Psoas muscle (tissue), 8 donors: ENCODE results near the gene CUEDC2. TPM values are rescaled to one million over a fixed set of nuclear protein-coding genes. Genes with fewer than 3 reads are reported as not detected.

Experiments
- ATAC-seq, 4 donors: fragments of 200-7000 bp; cut with Tn5 transposase; one replicate each; pipeline ENCODE4 v1.9.1; 2020; ENCODE audit warnings: moderate library complexity in 3 of 4, mild to moderate bottlenecking in 2 of 4
- DNase-seq, 2 donors: peaks; one replicate each; pipeline ENCODE4 v3.0.0-alpha.2; 2020
- H3K27ac ChIP-seq: fragments of 200-600 bp; one replicate; pipeline ENCODE4 v1.8.0; 2022
- H3K27me3 ChIP-seq, 3 donors: fragments of 200-600 bp in 1 of 3; one replicate each; pipeline versions ENCODE4 v1.6.1 to v1.8.0; 2013 to 2022; ENCODE audit warnings: low read length in 2 of 3, mild to moderate bottlenecking in 2 of 3, moderate library complexity in 1 of 3; ENCODE audit not compliant: insufficient read depth in 3 of 3
- H3K36me3 ChIP-seq, 2 donors: fragments of 200-600 bp in 1 of 2; one replicate each; pipeline versions ENCODE4 v1.6.1 to v1.8.0; 2013 to 2022; ENCODE audit warnings: low read depth in 1 of 2, mild to moderate bottlenecking in 1 of 2, moderate library complexity in 1 of 2; ENCODE audit not compliant: insufficient read depth in 1 of 2
- H3K4me1 ChIP-seq: fragments of 200-600 bp; one replicate; pipeline ENCODE4 v1.8.0; 2022
- H3K4me3 ChIP-seq: fragments of 200-600 bp; one replicate; pipeline ENCODE4 v1.8.0; 2022; ENCODE audit warnings: mild to moderate bottlenecking
- H3K9me3 ChIP-seq: fragments of 200-600 bp; one replicate; pipeline ENCODE4 v1.8.0; 2022
- CTCF ChIP-seq: fragments of 200-600 bp; IDR thresholded peaks from one replicate; pipeline ENCODE4 v1.8.0; 2022; ENCODE audit warnings: antibody characterized with exemption
- WGBS, 3 donors: extraction: QIAGEN DNeasy Blood & Tissue Kit; methylation state at CpG; one replicate each; pipeline versions ENCODE4 v1.1.6 to v1.1.7; 2013; 5-methylcytosine and 5-hydroxymethylcytosine counted together
- intact Hi-C, 2 donors: fragments of 100-400 bp; cut with DNase I; formaldehyde crosslinking; loops; one replicate each; pipeline versions ENCODE4 v1.11.0 to v1.14.2; 2022
- polyA plus RNA-seq, 3 donors: library from polyadenylated mRNA; stranded (reverse); fragments of 200-250 nt; gene quantifications; one replicate each; pipeline ENCODE4 v1.2.3, GENCODE V29; 2013
- total RNA-seq, 4 donors: library from RNA; stranded (reverse); fragmentation: NEBNext Ultra II Directional in 2 of 4; extraction: Animal tissue kit (Norgen Biotek cat#: 25700) in 2 of 4; gene quantifications; one replicate each; pipeline versions ENCODE4 v1.2.1 to v1.2.4, GENCODE V29; 2021 to 2023
- donor health status: healthy with polysubstance abuse.
- donor health status: DM: no; HTN: no; CAD: no; lungs with moderate emphysema.
- donor health status: Bipolar disorder and iron deficiency.
- donor health status: healthy.
- donor health status: DM: yes; HTN: yes; CAD: no.
- donor health status: DM: no; HTN: no; CAD: no.
- donor health status: DM: no; HTN: no; CAD: no.
- donor health status: DM: yes; HTN: yes; CAD: no.

The CUEDC2 gene
- total and polyA plus RNA-seq, 7 donors: 53.3 to 103 (median 77.2) TPM

GRCh38 chr10:102394079-102394800 lies 38.1 kb downstream of the CUEDC2 start:
- peak overlapping the region; percentile 75 for H3K4me3 ChIP-seq
- no peak for TF ChIP-seq CTCF
- H3K27ac ChIP-seq: peak overlapping the region; percentile 97
- DNase-seq (peak; percentile 95 to 96), ATAC-seq (peak; percentile 87 to 90 (median 90))
- intact Hi-C loops: loop anchor here (2.0 to 10.0 kb wide), 2 partner anchors 85 to 191 kb away; no protein-coding TSS in a partner anchor
- 0 to 1% (median 0%) methylated on average over 55 to 71 of the region's 71 CpGs for WGBS, 3 donors
- H3K9me3 ChIP-seq: no peaks in the 10 kb centered on the region
- H3K36me3 ChIP-seq: peaks cover 0 to 25% of the 10 kb centered on the region in 2 donors
- peaks cover 23% of the 10 kb centered on the region for H3K4me1 ChIP-seq
- H3K27me3 ChIP-seq: no peaks in the 10 kb centered on the region

DNA sequence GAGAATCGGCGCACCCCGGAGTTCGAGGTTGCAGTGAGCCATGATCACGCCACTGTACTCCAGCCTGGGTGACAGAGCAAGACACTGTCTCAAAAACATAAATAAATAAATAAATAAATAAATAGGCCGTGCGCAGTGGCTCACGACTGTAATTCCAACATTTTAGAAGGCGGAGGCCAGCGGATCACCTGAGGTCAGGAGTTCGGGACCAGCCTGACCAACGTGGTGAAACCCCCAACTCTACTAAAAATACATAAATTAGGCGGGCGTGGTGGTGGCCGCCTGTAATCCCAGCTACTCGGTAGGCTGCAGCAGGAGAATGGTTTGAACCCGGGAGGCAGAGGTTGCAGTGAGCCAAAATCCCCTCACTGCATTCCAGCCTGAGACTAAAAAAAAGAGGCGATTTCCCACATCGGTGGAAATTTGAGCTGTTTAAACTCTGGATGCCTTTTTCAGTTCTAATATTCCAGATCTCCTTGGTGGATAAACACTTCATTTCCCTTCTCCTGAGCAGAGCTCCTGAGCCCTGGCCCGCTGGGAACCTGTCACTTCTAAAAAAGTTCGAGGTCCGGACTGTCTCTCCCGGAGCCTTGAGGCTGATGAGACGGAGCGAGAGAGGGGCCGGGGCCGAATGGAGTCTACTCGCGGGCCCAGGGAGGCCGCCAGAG lies 38.8 kb downstream of the CUEDC2 start:
- Histone ChIP-seq H3K4me1 (peaks cover 20% of the 10 kb centered on the region), H3K36me3 (peaks cover 0 to 22% of the 10 kb centered on the region in 2 donors), H3K27ac (peak overlapping the region; percentile 97), H3K9me3 (no peaks in the 10 kb centered on the region), H3K4me3 (peak overlapping the region; percentile 75), H3K27me3 (no peaks in the 10 kb centered on the region)
- WGBS, 3 donors: 31 to 32% (median 32%) methylated on average over 30 of the region's 30 CpGs
- intact Hi-C loops: loop anchor here (2.0 to 10.0 kb wide), 4 partner anchors 29 to 191 kb away; no protein-coding TSS in a partner anchor
- DNase-seq (peak in 1 of 2 donors; percentile 46), ATAC-seq (no peak)
- peak; percentile 96 for TF ChIP-seq CTCF

- H3K9me3 ChIP-seq: no peaks in the 10 kb centered on the region
- ATAC-seq: no peak
- H3K4me3 ChIP-seq: no peak overlapping the region
- no peak overlapping the region for H3K27ac ChIP-seq
- peaks cover 0 to 10% of the 10 kb centered on the region in 2 donors for H3K36me3 ChIP-seq
- no peaks in the 10 kb centered on the region for H3K27me3 ChIP-seq
- no peak for DNase-seq
- 90 to 91% (median 90%) methylated on average over 5 of the region's 5 CpGs for WGBS, 3 donors
- intact Hi-C loops: loop anchor here (2.0 to 10.0 kb wide), 3 partner anchors 30 to 192 kb away; no protein-coding TSS in a partner anchor
- peaks cover 17% of the 10 kb centered on the region for H3K4me1 ChIP-seq
- TF ChIP-seq CTCF: no peak
These were observed 40.1 kb downstream of the CUEDC2 start for GRCh38 chr10:102392306-102392705.

- H3K4me1 ChIP-seq: peaks cover 7% of the 10 kb centered on the region
- H3K4me3 ChIP-seq: no peak overlapping the region
- DNase-seq (no peak), ATAC-seq (no peak)
- H3K27ac ChIP-seq: no peak overlapping the region
- WGBS, 3 donors: 86 to 94% (median 88%) methylated on average over 3 of the region's 3 CpGs
- no peaks in the 10 kb centered on the region for H3K9me3 ChIP-seq
- TF ChIP-seq CTCF: no peak
- intact Hi-C loops: loop anchor here in 1 of 2 donors (10.0 kb wide), 1 partner anchor 195 kb away; no protein-coding TSS in a partner anchor
- H3K27me3 ChIP-seq: no peaks in the 10 kb centered on the region
- no peaks in the 10 kb centered on the region for H3K36me3 ChIP-seq
These were observed 42.5 kb downstream of the CUEDC2 start for GRCh38 chr10:102389894-102390293.
